DMS153 treated with DMSO at 0.1 percent for 48 hours (cell line): ENCODE measurements around the gene MAP3K5.
"Not testable (repeated sequence)": the region's sequence is repeated elsewhere in the genome, so short reads cannot be mapped to it uniquely, and the experiment has no call there.

Experiments
- DNase-seq: peaks from one replicate; lab custom pipeline; 2025; ENCODE audit not compliant: unreplicated experiment; lab: John Stamatoyannopoulos, UW

Gene MAP3K5

DNA sequence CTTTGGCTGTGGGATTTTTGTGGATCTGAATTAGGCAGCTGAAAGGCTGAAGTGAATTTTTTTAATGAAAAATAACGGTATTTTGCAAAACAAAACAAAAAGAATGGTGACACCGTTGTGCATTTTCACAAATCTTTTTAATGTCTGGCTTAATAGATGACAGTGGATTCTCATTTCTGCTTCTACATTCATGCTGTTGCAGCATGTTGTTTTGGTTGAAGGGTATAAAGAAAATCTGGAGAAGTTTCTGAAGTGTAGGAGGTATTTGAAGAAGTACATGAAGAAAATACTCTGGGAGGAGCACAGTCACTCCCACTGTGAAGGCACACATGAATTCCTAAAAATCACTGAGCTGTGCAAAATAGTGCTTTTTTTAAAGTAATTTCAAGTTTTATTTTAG, 3.1 kb upstream of the MAP3K5 start:
- DNase-seq, result no peak

DNA sequence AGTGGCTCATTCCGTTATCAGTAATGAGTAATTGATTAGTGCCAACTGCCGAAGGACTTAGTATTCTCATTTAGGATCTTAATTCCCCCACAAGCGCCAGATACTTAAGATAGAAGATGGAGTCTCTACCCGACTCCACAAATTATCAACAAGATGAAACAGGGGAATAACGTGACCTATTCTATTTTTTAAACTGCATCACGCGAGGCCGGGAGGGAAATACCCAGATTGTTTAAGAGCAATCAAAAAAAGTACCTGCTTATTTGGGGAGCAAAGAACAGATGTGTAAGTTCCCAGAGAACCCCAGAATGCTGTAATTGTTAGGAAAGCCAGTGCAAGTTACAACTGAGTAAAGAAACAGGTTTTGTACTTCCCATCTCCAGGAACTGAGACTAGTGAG, 1.1 kb upstream of the MAP3K5 start:
- no peak for DNase-seq

DNA sequence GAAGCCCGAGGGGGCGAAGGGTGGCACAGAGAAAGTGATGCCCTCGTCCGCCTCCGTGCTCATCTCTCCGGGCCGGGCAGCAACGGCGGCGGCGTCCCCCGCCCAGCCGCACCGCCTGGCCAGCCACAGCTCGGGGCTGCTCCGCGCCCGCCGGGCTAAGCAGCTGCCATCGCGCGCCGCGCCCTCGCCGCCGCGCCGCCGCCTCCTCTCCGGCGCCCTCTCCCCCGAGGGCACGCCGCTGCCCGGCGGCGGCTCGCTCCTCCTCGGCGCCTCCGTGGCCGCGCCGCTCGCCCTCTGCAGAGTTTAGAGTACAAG, 225 bp downstream of the MAP3K5 start:
- no peak for DNase-seq

DNA sequence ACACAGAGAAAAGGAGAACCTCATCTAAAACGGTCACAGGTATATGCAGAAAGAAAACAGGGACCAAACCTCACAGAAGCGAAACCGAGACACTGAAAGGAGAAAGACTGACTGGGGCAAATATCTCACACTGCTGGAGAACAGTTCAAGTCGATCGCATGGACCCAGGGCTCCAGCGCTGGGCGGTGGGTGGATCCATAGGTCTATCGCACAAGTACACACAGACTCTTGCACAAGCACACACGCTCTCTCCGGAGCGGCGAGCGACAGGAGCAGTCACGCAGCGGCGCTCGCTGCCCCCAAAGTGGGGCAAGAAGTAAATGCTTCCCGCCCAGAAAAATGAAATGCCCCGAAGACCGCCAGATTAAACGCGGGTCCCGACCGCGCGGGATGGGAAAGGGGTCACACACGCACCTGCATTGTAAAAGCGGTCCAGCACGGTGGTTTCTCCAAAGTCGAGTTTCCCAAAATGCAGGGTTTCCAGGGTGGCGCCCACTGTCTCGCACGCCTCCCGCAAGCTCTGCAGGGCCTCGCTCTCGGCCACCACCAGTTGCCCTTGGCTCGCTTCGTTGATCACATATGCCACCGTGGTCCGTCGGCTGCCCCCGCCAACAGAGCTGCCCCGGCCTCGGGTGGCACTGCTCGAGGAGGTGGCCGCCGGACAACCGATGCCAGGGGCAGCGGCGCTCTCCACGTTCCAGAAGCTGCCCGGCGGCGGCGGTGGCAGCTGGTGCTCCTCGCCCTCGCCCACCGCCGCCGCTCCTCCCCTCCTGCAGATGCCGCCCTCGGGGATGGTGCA, 782 bp downstream of the MAP3K5 start:
- peak; percentile 33 for DNase-seq

DNA sequence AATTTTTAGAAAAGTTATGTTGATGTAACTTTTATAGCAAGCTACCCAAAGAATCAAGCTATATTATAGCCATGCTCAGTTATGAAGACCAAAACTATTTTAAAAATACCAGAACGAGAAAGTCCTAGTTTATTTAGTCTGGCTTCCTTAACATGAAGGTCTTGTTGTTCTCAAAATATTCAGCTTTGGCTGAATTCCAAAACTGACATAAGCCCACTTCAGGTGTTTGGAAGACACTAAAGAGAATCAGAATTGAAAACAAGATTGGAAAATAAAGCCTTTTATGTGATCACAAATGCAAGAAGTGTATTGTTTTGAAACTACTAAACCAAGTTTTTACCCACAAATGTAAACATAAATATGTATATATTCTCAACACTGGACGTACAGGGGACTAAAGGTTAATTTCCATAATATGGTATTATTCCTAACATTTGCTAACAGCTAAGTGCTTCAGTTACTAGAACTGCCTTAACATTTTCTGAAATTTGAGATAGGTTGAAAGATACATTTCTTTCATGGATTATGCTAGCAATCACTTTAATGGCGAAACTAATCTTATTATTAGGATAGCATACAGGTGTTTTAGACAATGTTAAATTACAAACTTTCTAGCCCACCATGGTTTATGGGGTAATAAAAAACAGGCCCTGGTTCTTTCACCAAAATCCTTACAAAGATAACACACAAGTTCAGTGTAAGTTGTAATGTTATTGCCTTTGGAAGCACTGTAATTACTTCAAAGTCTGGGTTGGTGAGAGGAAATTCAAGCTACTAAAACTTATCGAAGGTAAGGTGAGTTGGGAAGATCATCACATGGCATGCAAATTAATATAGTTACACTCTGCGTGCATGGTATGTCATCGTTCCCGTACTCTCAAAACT, 1.6 kb downstream of the MAP3K5 start:
- DNase-seq, result no peak

DNA sequence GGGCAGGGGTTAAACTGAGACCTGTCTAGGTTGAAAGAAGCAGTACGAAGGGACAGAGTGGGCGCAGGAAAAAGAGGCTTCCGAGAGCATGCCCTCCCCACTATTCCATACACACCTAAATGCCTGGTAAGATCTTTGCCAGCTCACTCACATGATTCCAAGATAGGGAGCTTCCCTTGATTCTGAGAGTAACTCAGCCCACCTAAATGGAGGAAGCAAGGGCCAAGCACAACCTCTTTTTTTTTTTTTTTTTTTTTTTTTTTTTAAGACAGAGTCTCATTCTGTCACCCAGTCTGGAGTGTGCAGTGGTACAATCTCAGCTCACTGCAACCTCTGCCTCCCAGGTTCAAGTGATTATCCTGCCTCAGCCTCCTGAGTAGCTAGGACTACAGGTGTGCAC, 2.8 kb downstream of the MAP3K5 start:
- DNase-seq, result not testable (repeated sequence)

DNA sequence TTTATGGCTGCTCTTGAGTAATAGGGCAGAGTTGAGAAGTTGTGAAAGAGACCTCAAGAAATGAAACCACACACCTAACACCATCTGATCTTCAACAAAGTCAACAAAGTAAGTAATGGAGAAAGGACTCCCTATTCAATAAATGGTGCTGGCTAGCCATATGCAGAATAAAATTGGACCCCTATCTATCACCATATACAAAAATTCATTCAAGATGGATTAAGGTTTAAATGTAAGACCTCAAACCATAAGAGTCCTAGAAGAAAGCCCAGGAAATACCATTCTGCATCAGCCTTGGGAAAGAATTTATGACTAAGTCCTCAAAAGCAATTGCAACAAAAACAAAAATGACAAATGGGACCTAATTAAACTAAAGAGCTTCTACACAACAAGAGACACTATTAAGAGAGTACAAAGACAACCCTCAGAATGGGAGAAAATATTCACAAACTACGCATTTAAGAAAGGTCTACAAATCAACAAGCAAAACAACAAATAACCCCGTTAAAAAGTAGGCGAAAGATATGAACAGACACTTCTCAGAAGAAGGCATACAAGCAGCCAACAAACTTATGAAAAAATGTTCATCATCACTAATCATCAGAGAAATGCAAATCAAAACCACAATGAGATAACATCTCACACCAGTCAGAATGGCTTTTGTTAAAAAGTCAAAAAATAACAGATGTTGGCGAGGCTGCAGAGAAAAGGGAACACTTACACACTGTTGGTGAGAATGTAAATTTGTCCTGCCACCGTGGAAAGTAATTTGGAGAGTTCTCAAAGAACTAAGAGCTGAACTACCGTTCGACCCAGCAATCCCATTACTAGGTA, 4.0 kb downstream of the MAP3K5 start:
- no peak for DNase-seq

DNA sequence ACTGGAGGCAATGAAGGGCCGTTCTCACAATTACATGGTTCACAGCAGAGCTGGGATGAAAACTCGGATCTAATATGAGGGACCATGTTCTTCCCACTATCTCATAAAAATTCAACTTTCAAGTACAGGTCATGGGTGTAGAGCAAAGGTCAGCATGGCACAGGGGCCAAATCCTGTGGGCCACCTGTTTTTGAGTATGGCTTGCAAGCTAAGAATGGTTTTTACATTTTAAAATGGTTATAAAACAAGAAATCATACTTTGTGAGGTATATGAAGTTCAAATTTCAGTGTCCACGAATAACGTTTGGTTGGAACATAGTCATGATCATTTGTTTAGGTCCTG, 4.6 kb downstream of the MAP3K5 start:
- no peak for DNase-seq

DNA sequence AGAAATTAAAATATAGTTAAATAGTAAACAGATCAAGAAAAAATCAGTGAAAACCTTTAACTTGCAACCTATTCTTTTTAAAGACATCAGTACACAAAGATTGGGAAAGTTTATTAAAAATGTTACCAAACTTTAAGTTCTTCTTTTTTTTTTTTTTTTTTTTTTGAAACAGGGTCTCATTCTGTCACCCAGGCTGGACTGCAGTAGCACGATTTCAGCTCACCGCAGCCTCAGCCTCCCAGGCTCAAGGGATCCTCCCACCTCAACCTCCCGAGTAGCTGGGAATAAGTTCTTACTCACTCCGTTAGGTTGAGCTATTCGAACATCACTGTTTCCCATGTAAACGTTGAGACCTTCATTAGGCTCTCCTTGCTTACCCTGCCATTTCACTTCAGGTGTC, 5.6 kb downstream of the MAP3K5 start:
- DNase-seq, result no peak

DNA sequence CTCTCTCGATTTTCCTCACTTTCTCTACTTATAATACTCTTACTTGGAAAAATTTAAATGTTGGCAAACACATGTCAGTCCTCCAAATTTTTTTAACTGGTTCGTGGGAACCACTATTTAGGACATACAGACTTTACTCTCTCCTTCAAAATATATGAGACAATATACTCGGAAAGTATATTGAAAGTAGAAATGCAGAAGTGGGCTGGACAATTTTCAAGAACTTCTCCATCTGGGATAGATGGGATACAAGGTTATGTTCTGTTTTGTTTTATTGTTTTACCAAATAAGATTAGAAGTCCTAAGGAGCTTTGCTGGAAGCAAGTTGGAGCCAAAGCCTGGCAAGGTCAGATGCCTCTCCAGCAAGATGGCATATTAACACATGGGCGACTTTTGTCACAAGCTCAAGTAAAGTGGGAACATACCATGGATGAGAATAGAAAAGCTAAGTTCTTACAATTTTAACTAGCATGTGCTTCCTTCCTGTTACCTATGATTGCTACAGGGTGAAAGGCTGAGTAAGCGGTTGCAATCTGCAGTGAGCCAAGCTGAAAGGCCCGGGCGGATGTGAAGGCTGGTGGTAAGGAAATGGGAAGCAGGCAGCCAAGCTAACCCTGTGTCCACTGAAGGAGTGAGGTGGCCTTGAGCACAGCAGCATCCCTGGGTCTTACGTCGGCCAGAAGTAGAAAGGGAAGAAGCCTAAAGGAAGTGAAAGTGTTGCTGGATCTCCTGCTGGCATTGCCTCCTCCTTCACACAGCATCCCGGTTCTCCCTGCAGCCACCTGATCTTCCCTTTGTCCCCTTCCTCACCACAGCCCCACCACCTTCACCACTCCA, 7.1 kb downstream of the MAP3K5 start:
- DNase-seq, result no peak

DNA sequence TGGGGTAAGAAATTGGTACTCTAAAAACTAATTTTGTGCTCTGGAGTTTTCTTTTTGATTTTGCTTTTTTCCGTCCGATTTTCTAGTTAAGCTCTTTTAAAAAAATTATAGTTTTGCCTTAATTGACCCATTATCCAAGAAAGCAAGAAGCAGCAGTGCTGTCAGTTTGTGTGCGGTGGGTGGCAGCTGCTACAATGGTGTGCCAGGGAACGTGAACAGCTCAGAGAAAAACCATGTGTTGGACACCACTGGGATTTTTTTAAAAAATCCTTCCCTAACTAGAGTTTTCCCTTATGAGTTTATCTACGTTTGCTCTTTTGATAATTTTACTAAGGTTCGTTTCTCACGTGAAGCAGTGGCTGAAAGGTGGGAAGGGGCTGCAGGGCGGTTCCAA, 8.0 kb downstream of the MAP3K5 start:
- no peak for DNase-seq

DNA sequence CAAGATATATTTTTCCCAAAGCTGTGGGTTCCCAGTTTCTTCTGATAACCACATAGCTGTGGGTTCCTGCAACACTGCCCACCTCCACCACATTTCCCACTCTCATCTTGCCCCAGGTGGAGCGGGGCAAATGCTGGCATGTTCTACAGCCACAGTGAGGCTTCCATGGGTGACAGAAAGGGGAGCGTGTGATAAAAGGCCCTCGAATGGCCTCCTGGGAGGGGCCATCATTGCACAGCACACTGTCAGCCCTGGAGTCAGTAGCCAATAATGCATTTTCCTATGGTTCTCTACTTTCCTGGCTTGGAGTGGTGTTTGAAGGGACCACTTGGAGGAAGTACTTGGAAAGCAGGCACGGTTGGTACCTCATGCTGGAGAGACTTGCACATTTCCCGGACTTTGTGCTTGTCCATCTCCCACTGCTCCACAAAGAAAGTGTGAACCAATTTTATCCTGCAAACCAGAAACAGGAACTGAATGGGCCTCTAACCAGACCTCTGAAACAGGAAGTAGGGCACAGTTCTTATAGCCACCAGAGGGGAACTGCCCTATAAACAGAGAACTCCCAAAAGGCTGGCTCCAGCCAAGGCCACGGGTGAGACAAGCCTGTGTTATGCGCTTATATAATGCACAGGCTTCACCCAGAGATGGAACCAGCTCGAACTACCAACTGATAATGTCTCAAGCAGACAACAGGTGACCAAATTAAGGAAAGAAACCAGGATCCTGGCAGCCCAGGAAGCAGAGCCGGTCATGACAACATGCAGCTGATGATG, 8.6 kb downstream of the MAP3K5 start:
- no peak for DNase-seq

DNA sequence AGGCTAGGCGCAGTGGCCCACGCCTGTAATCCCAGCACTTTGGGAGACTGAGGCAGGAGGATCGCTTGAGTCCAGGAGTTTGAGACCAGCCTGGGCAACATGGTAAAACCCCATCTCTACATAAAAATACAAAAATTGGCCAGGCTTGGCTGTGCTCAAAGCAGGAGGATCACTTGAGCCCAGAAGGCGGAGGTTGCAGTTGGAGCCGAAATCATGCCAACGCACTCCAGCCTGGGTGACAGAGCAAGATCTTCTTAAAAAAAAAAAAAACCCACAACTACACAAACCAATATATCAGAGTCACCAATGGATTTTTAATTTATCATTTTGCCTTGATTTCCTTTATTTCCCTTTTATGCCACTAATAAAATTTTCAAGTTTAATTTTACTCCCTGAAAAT, 9.3 kb downstream of the MAP3K5 start:
- no peak for DNase-seq

DNA sequence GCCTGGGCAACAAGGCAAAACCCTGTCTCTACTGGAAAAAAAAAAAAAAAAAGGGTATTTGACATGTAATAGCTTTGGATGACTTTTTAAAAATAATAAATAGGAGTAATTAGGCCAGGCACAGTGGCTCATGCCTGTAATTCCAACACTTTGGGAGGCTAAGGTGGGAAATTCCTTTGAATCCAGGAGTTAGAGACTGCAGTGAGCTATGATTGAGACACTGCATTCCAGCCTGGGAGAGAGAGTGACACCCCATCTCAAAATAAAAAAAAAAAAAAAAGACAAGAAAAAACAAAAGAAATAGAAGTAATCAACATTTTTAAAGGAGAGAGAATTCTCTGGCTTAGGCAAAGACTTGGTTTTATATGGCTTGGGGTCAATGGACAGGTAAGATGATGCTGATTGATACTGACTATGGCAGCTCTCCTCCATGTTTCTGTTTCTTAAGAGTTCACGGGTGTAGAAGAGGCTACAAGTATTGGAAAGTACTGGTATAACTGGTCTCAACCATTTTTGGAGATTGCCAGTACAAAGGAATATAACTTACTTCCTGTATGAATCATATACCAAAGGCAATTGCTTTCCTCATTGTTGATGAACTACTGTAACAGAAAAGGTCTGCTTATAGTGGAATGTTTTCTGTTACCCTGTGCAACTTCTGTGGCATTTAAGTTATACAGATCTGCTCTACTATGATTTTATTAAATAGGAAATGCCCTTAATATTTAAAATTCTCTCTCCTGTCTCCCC, 10.1 kb downstream of the MAP3K5 start:
- no peak for DNase-seq

DNA sequence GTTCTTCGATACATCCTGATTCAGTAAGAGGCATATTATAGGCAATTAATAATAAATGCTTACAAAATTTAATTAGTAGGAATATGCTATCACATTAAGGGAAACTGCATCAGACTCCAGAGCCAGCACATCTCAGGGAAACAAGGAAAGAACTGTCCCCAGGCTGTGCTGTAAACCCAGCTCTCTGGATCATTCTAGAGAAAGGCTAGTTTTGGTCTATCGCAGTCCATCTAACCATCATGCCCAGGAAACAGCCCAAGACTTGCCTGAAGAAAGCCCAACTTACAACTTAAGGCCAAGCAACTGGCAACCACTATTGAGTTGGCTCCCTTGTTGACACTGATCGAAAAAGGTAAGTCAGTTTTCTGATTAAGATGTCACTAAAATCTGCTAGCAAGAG, 11.3 kb downstream of the MAP3K5 start:
- no peak for DNase-seq

DNA sequence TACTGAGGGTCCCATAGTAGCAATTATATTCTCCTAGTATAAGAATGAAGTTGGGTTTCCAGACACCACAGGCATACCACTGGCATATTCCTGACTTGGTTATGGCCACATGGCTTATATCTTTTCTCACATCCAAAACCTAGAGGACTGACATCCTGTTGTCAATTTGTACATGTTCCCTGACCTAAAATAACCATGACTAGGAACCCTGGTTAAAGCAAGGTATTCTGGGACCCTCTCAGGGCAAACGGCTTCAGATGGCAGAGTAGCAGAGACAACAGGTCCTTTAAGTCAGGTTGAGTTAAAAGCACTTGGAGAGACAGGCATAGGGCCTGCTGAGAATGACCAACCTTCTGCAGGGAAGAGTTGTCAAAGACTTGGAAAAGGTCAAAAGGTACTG, 12.6 kb downstream of the MAP3K5 start:
- no peak for DNase-seq

DNA sequence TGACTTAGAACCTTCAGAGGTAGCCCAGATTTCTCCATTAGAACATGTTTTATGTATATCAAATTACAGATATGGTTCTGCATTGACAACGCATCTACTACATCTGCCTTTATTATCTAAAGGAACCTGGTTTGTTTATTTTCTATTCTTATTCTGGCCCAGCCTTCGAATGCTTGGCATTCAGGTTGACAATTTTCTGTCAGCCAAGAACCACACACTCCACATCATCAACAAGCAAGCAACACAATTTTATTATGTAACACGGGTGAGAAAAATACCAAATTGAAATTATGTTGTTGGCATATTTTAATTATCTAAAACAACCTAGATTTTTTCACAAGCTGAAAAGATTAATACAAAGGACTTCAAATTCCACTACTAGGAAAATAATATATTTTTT, 14.6 kb downstream of the MAP3K5 start:
- no peak for DNase-seq

DNA sequence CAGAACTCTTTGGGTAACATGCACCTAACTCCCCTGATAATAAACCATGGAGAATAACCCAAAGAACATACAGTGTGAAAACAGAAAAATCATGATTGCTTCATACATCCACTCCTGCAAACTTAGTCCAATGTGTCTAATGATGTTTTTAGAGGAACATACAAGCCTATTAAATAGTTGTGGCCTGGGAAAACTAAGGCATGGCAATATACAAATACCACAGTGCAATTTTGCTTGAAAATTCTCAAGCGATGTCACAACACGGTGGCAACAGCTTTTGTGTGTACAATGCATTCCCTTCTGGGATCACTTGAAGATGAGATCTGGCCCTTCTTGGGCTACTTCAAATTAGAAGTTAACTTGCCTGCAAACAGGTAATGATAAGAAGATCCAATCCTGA, 16.7 kb downstream of the MAP3K5 start:
- no peak for DNase-seq

DNA sequence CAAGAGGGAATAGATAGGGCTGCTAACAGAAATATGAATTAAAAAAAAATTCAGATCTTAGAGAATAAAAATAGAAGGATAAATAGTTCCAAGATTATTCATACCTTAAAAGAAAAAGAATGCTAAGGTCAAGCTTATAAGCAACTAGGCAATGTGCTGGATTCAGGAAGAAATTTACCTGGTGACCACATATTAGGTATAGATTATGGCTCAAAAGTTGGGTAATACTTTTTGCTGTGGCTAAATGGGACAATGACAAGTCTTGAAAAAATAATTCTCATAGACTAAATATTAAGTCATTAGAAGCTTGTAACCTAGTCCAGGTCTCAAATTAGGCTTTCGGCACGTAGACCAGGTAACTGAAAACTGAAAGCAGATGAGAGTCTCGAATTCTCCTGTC, 17.2 kb downstream of the MAP3K5 start:
- no peak for DNase-seq
